OCI-LY3 (cell line): ENCODE measurements around the gene COG1.

Experiments
- H2AFZ ChIP-seq: fragments of 200-600, 300-600 bp; shearing (Covaris generic); 2 replicates; pipeline ENCODE4 v1.6.0; 2014; ENCODE audit warnings: antibody characterized with exemption, low read depth, low read length
- H3K27ac ChIP-seq: fragments of 200-600, 300-600 bp; sonication (generic); 2 replicates; pipeline ENCODE4 v1.5.1; 2014; ENCODE audit warnings: mild to moderate bottlenecking, low read length, moderate library complexity, mixed read lengths
- H3K27me3 ChIP-seq: fragments of 200-600, 300-600 bp; sonication (generic); 2 replicates; pipeline ENCODE4 v1.6.1; 2014; ENCODE audit warnings: low read depth, low read length, mixed read lengths
- H3K36me3 ChIP-seq: fragments of 200-600, 300-600 bp; sonication (generic); replicated peaks from 2 replicates; pipeline ENCODE3; 2014; ENCODE audit warnings: low read depth, low read length, mixed read lengths
- H3K4me1 ChIP-seq: fragments of 300-600, 200-600 bp; sonication (generic); 2 replicates; pipeline ENCODE4 v1.6.1; 2014; ENCODE audit warnings: low read length, mixed read lengths
- H3K4me2 ChIP-seq: fragments of 200-600, 300-600 bp; sonication (generic); 2 replicates; pipeline ENCODE4 v1.6.1; 2014; ENCODE audit warnings: low read length, mixed read lengths
- H3K4me3 ChIP-seq: fragments of 300-600, 200-600 bp; sonication (generic); 2 replicates; pipeline ENCODE4 v1.5.1; 2014; ENCODE audit warnings: antibody characterized with exemption, mild to moderate bottlenecking, low read length, moderate library complexity
- H3K79me2 ChIP-seq: fragments of 300-600, 200-600 bp; shearing (Covaris generic); 2 replicates; pipeline ENCODE4 v1.6.1; 2014; ENCODE audit warnings: mild to moderate bottlenecking, low read length, mixed read lengths
- H3K9ac ChIP-seq: fragments of 300-600, 200-600 bp; shearing (Covaris generic); 2 replicates; pipeline ENCODE4 v1.6.0; 2014; ENCODE audit warnings: mild to moderate bottlenecking, low read length, moderate library complexity
- H3K9me3 ChIP-seq: fragments of 200-600, 300-600 bp; shearing (Covaris generic); 2 replicates; pipeline ENCODE4 v1.6.1; 2014; ENCODE audit warnings: low read length, mixed read lengths; ENCODE audit not compliant: insufficient read depth
- H4K20me1 ChIP-seq: fragments of 200-600, 300-600 bp; sonication (generic); 2 replicates; pipeline ENCODE4 v1.6.1; 2016; ENCODE audit warnings: low read length, mixed read lengths; ENCODE audit not compliant: insufficient read depth
- CTCF ChIP-seq: fragments of 200-600, 300-600 bp; sonication (generic); IDR thresholded peaks from 2 replicates; pipeline ENCODE4 v1.5.1; 2014; ENCODE audit warnings: antibody characterized with exemption, low read length, low read depth
- EZH2phosphoT487 ChIP-seq: fragments of 200-600 bp; shearing (Covaris generic); IDR thresholded peaks from 2 replicates; pipeline ENCODE4 v1.6.1; 2018; ENCODE audit warnings: antibody characterized with exemption, mixed run types, low read depth

Gene COG1

GRCh38 chr17:73174126-73174525 is 18.7 kb upstream of the COG1 start:
- H3K79me2 ChIP-seq = no peaks in the 10 kb centered on the region
- no peak overlapping the region for H3K4me2 ChIP-seq
- no peaks in the 10 kb centered on the region for H4K20me1 ChIP-seq
- no peak overlapping the region for H3K4me3 ChIP-seq
- H3K4me1 ChIP-seq = no peaks in the 10 kb centered on the region
- H3K9me3 ChIP-seq = no peaks in the 10 kb centered on the region
- no peak overlapping the region for H2AFZ ChIP-seq
- H3K9ac ChIP-seq = no peak overlapping the region
- no peaks in the 10 kb centered on the region for H3K27me3 ChIP-seq
- no peak for TF ChIP-seq EZH2phosphoT487
- no peak for TF ChIP-seq CTCF
- no peak overlapping the region for H3K27ac ChIP-seq
- H3K36me3 ChIP-seq = peaks cover 11% of the 10 kb centered on the region

DNA sequence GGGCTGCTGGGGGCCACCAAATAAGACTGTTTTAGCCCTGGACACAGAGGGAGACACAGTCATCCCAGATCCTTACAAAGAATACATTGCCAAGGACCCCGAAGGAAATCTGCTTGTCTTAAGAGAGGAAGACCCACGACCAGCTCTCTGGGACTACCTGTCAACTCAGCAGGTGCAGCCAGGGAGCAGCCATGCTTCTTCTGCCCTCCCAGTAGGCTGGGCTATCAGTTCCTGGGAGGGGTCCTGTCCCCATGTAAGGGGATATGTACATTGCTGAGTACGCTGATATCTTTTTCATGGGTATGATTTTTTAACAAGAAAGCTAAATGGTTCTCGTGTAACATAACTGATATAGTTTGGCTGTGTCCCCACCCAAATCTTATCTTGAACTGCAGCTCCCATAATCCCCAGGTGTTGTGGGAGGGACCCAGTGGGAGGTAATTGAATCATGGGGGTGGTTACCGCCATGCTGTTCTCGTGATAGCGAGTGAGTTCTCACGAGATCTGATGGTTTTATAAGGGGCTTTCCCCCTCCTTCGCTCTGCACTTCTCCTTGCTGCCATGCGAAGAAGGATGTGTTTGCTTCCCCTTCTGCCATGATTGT is 16.8 kb upstream of the COG1 start:
- Histone ChIP-seq H3K4me3 (no peak overlapping the region), H3K79me2 (no peaks in the 10 kb centered on the region), H3K27me3 (no peaks in the 10 kb centered on the region), H4K20me1 (no peaks in the 10 kb centered on the region), H3K9ac (no peak overlapping the region), H3K27ac (no peak overlapping the region), H3K4me2 (no peak overlapping the region), H3K4me1 (no peaks in the 10 kb centered on the region), H3K36me3 (peaks cover 5% of the 10 kb centered on the region), H2AFZ (no peak overlapping the region), H3K9me3 (no peaks in the 10 kb centered on the region)
- no peak for TF ChIP-seq EZH2phosphoT487
- no peak for TF ChIP-seq CTCF

GRCh38 chr17:73179387-73179786 is 13.5 kb upstream of the COG1 start:
- Histone ChIP-seq H3K9ac (no peak overlapping the region), H3K9me3 (no peaks in the 10 kb centered on the region), H4K20me1 (no peaks in the 10 kb centered on the region), H3K79me2 (no peaks in the 10 kb centered on the region), H3K27me3 (no peaks in the 10 kb centered on the region), H3K36me3 (no peaks in the 10 kb centered on the region), H3K4me3 (no peak overlapping the region), H2AFZ (no peak overlapping the region), H3K27ac (no peak overlapping the region), H3K4me2 (no peak overlapping the region), H3K4me1 (no peaks in the 10 kb centered on the region)
- TF ChIP-seq CTCF (no peak), EZH2phosphoT487 (no peak)

GRCh38 chr17:73179878-73180277 is 13.0 kb upstream of the COG1 start:
- H3K27me3 ChIP-seq = no peaks in the 10 kb centered on the region
- no peak overlapping the region for H3K27ac ChIP-seq
- H3K36me3 ChIP-seq = no peaks in the 10 kb centered on the region
- no peak overlapping the region for H2AFZ ChIP-seq
- H3K4me3 ChIP-seq = no peak overlapping the region
- H3K4me2 ChIP-seq = no peak overlapping the region
- H3K9me3 ChIP-seq = no peaks in the 10 kb centered on the region
- H3K79me2 ChIP-seq = no peaks in the 10 kb centered on the region
- H3K9ac ChIP-seq = no peak overlapping the region
- H4K20me1 ChIP-seq = no peaks in the 10 kb centered on the region
- no peaks in the 10 kb centered on the region for H3K4me1 ChIP-seq
- TF ChIP-seq EZH2phosphoT487 (no peak), CTCF (no peak)
